Prostate gland (tissue), 2 donors: ENCODE data around the gene LEUTX. TPM values are rescaled to one million over a fixed set of nuclear protein-coding genes. Genes with fewer than 3 reads are reported as not detected.

Experiments
- DNase-seq: peaks from one replicate; pipeline ENCODE4 v3.0.0-alpha.2; 2019; ENCODE audit warnings: low spot score
- H3K27ac ChIP-seq, 2 donors: fragments of 200-600 bp; sonication (generic); 2 replicates each; pipeline ENCODE4 v1.5.1; 2017 to 2019
- H3K27me3 ChIP-seq: fragments of 200-600 bp; sonication (generic); replicated peaks from 2 replicates; pipeline ENCODE4 v1.5.1; 2019; ENCODE audit not compliant: insufficient read depth
- H3K36me3 ChIP-seq, 2 donors: fragments of 200-600 bp; sonication (generic); 1 replicate in 1 of 2; 2 replicates in 1 of 2; pipeline versions ENCODE4 v1.5.1 to v1.8.1; 2017 to 2019
- H3K4me1 ChIP-seq: fragments of 200-600 bp; sonication (generic); replicated peaks from 2 replicates; pipeline ENCODE4 v1.5.1; 2019
- H3K4me3 ChIP-seq, 2 donors: fragments of 200-600 bp; sonication (generic); 2 replicates each; pipeline ENCODE4 v1.5.1; 2017 to 2019
- H3K9me3 ChIP-seq: fragments of 200-600 bp; sonication (generic); 2 replicates; pipeline ENCODE4 v1.5.1; 2017
- CTCF ChIP-seq, 4 experiments: fragments of 200-600 bp in 2 of 4; fragments of 450-650 bp in 2 of 4; sonication (generic) in 2 of 4; IDR thresholded peaks; 1 replicate in 3 of 4; 2 replicates in 1 of 4; pipeline ENCODE4 v1.5.1; 2016 to 2019; ENCODE audit warnings: antibody characterized with exemption in 4 of 4, mild to moderate bottlenecking in 2 of 4, moderate library complexity in 2 of 4
- POLR2A ChIP-seq: fragments of 450-650 bp; IDR thresholded peaks from one replicate; pipeline ENCODE4 v1.6.1; 2016; ENCODE audit warnings: antibody characterized with exemption, mild to moderate bottlenecking
- POLR2AphosphoS5 ChIP-seq: sonication (generic); formaldehyde crosslinking; IDR thresholded peaks from one replicate; pipeline ENCODE4 v1.6.1; 2017; ENCODE audit warnings: antibody characterized with exemption
- WGBS: methylation state at CpG from one replicate; pipeline ENCODE4 v1.1.5; 2018; 5-methylcytosine and 5-hydroxymethylcytosine counted together
- intact Hi-C: fragments of 100-400 bp; cut with DNase I; formaldehyde crosslinking; loops from one replicate; pipeline ENCODE4 v1.14.2; 2022
- total RNA-seq, 2 donors: library from RNA; depleted of rRNA; stranded (reverse); fragments of >200 nt; gene quantifications; one replicate each; pipeline ENCODE4 v1.1.0, GENCODE V29; 2016

The LEUTX gene
- total RNA-seq, 2 donors from 2014 or later: not detected

GRCh38 chr19:39827216-39827615 lies 48.6 kb downstream of the LEUTX start:
- intact Hi-C loops: no loop called here

GRCh38 chr19:39828015-39828653 lies 49.5 kb downstream of the LEUTX start:
- H3K9me3 ChIP-seq: no peaks in the 10 kb centered on the region
- no peak for DNase-seq
- TF ChIP-seq CTCF (IDR thresholded peaks at IDR 0.05) (no peak), POLR2AphosphoS5 (no peak), POLR2A (no peak)
- WGBS: 81% methylated on average over 26 of the region's 26 CpGs
- H3K4me1 ChIP-seq: peaks cover 8% of the 10 kb centered on the region
- intact Hi-C loops: no loop called here
- no peaks in the 10 kb centered on the region for H3K27me3 ChIP-seq
- H3K4me3 ChIP-seq: no peak overlapping the region
- peaks cover 2 to 25% of the 10 kb centered on the region in 2 donors for H3K36me3 ChIP-seq
- H3K27ac ChIP-seq: no peak overlapping the region

More at GRCh38 chr19:39827216-39827615, 48.6 kb downstream of the LEUTX start:
- H3K9me3 ChIP-seq: no peaks in the 10 kb centered on the region
- H3K4me1 ChIP-seq: no peaks in the 10 kb centered on the region
- H3K27ac ChIP-seq: no peak overlapping the region
- no peak for TF ChIP-seq CTCF (IDR thresholded peaks at IDR 0.05)
- TF ChIP-seq POLR2AphosphoS5: no peak
- TF ChIP-seq POLR2A: no peak
- no peaks in the 10 kb centered on the region for H3K27me3 ChIP-seq
- peaks cover 2 to 25% of the 10 kb centered on the region in 2 donors for H3K36me3 ChIP-seq
- no peak for DNase-seq
- no peak overlapping the region for H3K4me3 ChIP-seq
- WGBS: 83% methylated on average over 13 of the region's 13 CpGs

GRCh38 chr19:39828654-39829032 lies 50.0 kb downstream of the LEUTX start:
- intact Hi-C loops: no loop called here
- Histone ChIP-seq H3K4me1 (peaks cover 8% of the 10 kb centered on the region), H3K36me3 (peaks cover 2 to 25% of the 10 kb centered on the region in 2 donors), H3K27me3 (no peaks in the 10 kb centered on the region), H3K9me3 (no peaks in the 10 kb centered on the region), H3K27ac (no peak overlapping the region), H3K4me3 (no peak overlapping the region)
- no peak for TF ChIP-seq POLR2A
- TF ChIP-seq CTCF (IDR thresholded peaks at IDR 0.05): no peak
- TF ChIP-seq POLR2AphosphoS5: no peak
- no peak for DNase-seq
- 63% methylated on average over 5 of the region's 5 CpGs for WGBS

GRCh38 chr19:39829702-39830275 lies 51.1 kb downstream of the LEUTX start:
- TF ChIP-seq POLR2A: no peak
- TF ChIP-seq CTCF (IDR thresholded peaks at IDR 0.05): no peak
- TF ChIP-seq POLR2AphosphoS5: no peak

GRCh38 chr19:39830406-39830805 lies 51.8 kb downstream of the LEUTX start:
- WGBS: 95% methylated on average over 18 of the region's 18 CpGs
- intact Hi-C loops: no loop called here

More at GRCh38 chr19:39829702-39830275, 51.1 kb downstream of the LEUTX start:
- H3K27ac ChIP-seq: no peak overlapping the region
- WGBS: 95% methylated on average over 10 of the region's 10 CpGs
- intact Hi-C loops: no loop called here
- no peak overlapping the region for H3K4me3 ChIP-seq
- H3K9me3 ChIP-seq: no peaks in the 10 kb centered on the region
- peaks cover 8% of the 10 kb centered on the region for H3K4me1 ChIP-seq
- H3K36me3 ChIP-seq: peaks cover 2 to 25% of the 10 kb centered on the region in 2 donors
- DNase-seq: no peak
- H3K27me3 ChIP-seq: no peaks in the 10 kb centered on the region

More at GRCh38 chr19:39830406-39830805, 51.8 kb downstream of the LEUTX start:
- DNase-seq: no peak
- Histone ChIP-seq H3K4me3 (no peak overlapping the region), H3K4me1 (peaks cover 8% of the 10 kb centered on the region), H3K27me3 (no peaks in the 10 kb centered on the region), H3K9me3 (no peaks in the 10 kb centered on the region), H3K27ac (no peak overlapping the region), H3K36me3 (peaks cover 2 to 25% of the 10 kb centered on the region in 2 donors)
- TF ChIP-seq POLR2AphosphoS5 (no peak), CTCF (IDR thresholded peaks at IDR 0.05) (no peak), POLR2A (no peak)
